Vagina (tissue), 2 donors: Measurements from ENCODE around the gene OARD1. TPM values are rescaled to one million over a fixed set of nuclear protein-coding genes. Genes with fewer than 3 reads are reported as not detected.

ENCODE experiments used
- DNase-seq, 2 donors: peaks; one replicate each; pipeline ENCODE4 v3.0.0-alpha.2; 2017; ENCODE audit errors: extremely low spot score in 2 of 2
- H3K27ac ChIP-seq: fragments of 200-600 bp; sonication (generic); one replicate; pipeline ENCODE4 v1.5.1; 2019
- H3K27me3 ChIP-seq: fragments of 200-600 bp; sonication (generic); one replicate; pipeline ENCODE4 v1.5.1; 2019
- H3K36me3 ChIP-seq, 2 donors: fragments of 200-600 bp; sonication (generic); one replicate each; pipeline ENCODE4 v1.5.1; 2017 to 2019
- H3K4me1 ChIP-seq: fragments of 200-600 bp; sonication (generic); one replicate; pipeline ENCODE4 v1.5.1; 2019
- H3K4me3 ChIP-seq, 2 donors: fragments of 200-600 bp; sonication (generic); 1 replicate in 1 of 2; 2 replicates in 1 of 2; pipeline ENCODE4 v1.5.1; 2016 to 2019
- H3K9me3 ChIP-seq: fragments of 200-600 bp; sonication (generic); one replicate; pipeline ENCODE4 v1.5.1; 2019
- CTCF ChIP-seq, 3 experiments: fragments of 450-650 bp in 2 of 3; fragments of 200-600 bp in 1 of 3; sonication (generic) in 1 of 3; IDR thresholded peaks; one replicate each; pipeline ENCODE4 v1.5.1; 2017 to 2019; ENCODE audit warnings: antibody characterized with exemption in 3 of 3, mild to moderate bottlenecking in 2 of 3, moderate library complexity in 2 of 3
- POLR2A ChIP-seq, 2 donors: fragments of 450-650 bp; IDR thresholded peaks; one replicate each; pipeline ENCODE4 v1.6.1; 2017; ENCODE audit warnings: antibody characterized with exemption in 2 of 2, mild to moderate bottlenecking in 2 of 2, moderate library complexity in 2 of 2
- POLR2AphosphoS5 ChIP-seq, 2 donors: sonication (generic); formaldehyde crosslinking; IDR thresholded peaks; one replicate each; pipeline ENCODE4 v1.9.0; 2017; ENCODE audit warnings: antibody characterized with exemption in 2 of 2, mild to moderate bottlenecking in 2 of 2, low read depth in 1 of 2; ENCODE audit not compliant: insufficient read depth in 1 of 2
- intact Hi-C: fragments of 100-400 bp; cut with DNase I; formaldehyde crosslinking; loops from one replicate; pipeline ENCODE4 v1.15.1; 2023
- total RNA-seq: library from RNA; depleted of rRNA; stranded (reverse); fragments of >200 nt; gene quantifications from one replicate; pipeline ENCODE4 v1.2.3, GENCODE V29; 2016

The OARD1 gene
- total RNA-seq, 1 donor from 2014 or later, result 14.7 TPM

DNA sequence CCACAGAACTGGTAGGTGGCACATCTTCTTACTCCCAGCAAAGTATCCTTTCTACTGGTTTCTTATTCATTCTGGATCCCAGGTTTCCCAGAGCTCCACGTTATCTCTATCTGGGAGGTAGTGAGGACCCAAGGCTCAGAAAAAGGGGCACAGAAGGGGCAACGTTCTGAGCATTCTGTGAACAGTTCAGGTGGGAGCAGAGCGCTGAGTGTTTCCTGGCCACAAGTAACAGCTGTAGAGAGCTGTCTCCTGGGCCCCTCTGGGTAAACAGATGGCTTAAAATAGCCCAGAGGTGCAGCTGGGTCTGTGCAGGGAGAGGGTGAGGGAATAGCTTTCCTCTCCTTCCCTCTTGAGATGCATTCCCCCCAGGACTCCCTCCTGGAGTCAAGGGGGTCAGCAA, 17.0 kb downstream of the OARD1 start:
- no peaks in the 10 kb centered on the region for H3K4me1 ChIP-seq

GRCh38 chr6:41054511-41054910, 17.6 kb downstream of the OARD1 start:
- Histone ChIP-seq H3K4me1 (no peaks in the 10 kb centered on the region), H3K4me3 (no peak overlapping the region), H3K27me3 (no peaks in the 10 kb centered on the region), H3K36me3 (no peaks in the 10 kb centered on the region), H3K27ac (no peak overlapping the region), H3K9me3 (no peaks in the 10 kb centered on the region)
- TF ChIP-seq POLR2A (IDR thresholded peaks at IDR 0.05) (no peak), POLR2AphosphoS5 (IDR thresholded peaks at IDR 0.05; ENCODE audit: insufficient read depth in 1 of 2, low read depth in 1 of 2) (no peak), CTCF (IDR thresholded peaks at IDR 0.05) (no peak)
- DNase-seq, result no peak
- intact Hi-C loops, result no loop called here

More for the DNA sequence above, 17.0 kb downstream of the OARD1 start:
- no peak overlapping the region for H3K4me3 ChIP-seq
- no peak for TF ChIP-seq POLR2AphosphoS5 (IDR thresholded peaks at IDR 0.05; ENCODE audit: insufficient read depth in 1 of 2, low read depth in 1 of 2)
- no peak for TF ChIP-seq POLR2A (IDR thresholded peaks at IDR 0.05)
- TF ChIP-seq CTCF (IDR thresholded peaks at IDR 0.05), result no peak
- no peaks in the 10 kb centered on the region for H3K9me3 ChIP-seq
- H3K36me3 ChIP-seq, result no peaks in the 10 kb centered on the region
- DNase-seq, result no peak
- intact Hi-C loops, result no loop called here
- no peak overlapping the region for H3K27ac ChIP-seq
- no peaks in the 10 kb centered on the region for H3K27me3 ChIP-seq

DNA sequence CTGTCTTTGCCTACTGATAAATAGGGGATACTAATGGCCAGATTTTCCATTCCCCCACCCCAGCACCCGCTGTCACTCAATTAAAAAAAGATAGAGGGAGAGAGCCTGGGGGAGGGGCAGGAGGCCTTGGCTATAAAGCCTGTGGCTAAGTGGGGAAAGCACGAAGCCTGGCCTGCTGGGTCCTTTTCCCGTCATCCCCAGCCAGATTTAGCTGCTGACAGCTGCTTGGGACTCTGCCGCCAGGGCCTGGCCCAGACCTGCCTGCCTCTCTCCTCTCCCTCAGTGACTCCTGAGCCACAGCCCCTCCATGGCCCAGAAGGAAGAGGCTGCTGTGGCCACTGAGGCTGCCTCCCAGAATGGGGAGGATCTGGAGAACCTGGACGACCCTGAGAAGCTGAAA, 19.1 kb downstream of the OARD1 start, which contains the start of gene APOBEC2:
TSS of gene APOBEC2 (plus strand) at position 162 of the 400 bp plus-strand sequence. CDS start at position 308, 146 bp downstream.
- no peak for TF ChIP-seq POLR2A (IDR thresholded peaks at IDR 0.05)
- no peak for TF ChIP-seq CTCF (IDR thresholded peaks at IDR 0.05)
- no peak for TF ChIP-seq POLR2AphosphoS5 (IDR thresholded peaks at IDR 0.05; ENCODE audit: insufficient read depth in 1 of 2, low read depth in 1 of 2)
- Histone ChIP-seq H3K4me3 (no peak within 1 kb of the TSS), H3K27ac (no peak within 1 kb of the TSS), H3K27me3 (no peaks in the 10 kb centered on the region), H3K9me3 (no peaks in the 10 kb centered on the region), H3K36me3 (no peaks in the 10 kb centered on the region), H3K4me1 (no peaks in the 10 kb centered on the region)
- no peak for DNase-seq
- intact Hi-C loops, result no loop called here

DNA sequence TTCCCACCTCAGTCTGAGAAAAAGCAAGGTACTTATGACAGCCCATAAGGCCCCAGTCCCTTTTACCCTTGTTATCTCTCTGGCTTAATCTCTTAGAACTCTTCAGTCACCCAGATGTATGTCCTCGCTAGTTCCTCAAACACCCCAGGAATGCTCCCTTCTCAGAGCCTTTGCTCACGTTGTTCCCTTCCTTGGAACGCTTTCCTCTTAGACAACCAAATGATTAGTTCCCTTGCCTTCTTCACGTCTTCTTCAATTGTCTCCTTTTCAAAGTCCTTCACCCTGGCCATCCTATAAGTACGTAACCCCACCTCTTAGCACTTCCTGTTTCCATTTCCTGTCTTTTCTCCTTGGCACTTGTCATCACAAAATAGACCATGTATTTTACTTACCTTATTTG, 20.3 kb downstream of the OARD1 start:
- no peak overlapping the region for H3K4me3 ChIP-seq
- DNase-seq, result no peak
- intact Hi-C loops, result no loop called here

More for the DNA sequence above, 20.3 kb downstream of the OARD1 start:
- Histone ChIP-seq H3K4me1 (no peaks in the 10 kb centered on the region), H3K36me3 (no peaks in the 10 kb centered on the region), H3K9me3 (no peaks in the 10 kb centered on the region), H3K27me3 (no peaks in the 10 kb centered on the region), H3K27ac (no peak overlapping the region)
- TF ChIP-seq POLR2A (IDR thresholded peaks at IDR 0.05) (no peak), POLR2AphosphoS5 (IDR thresholded peaks at IDR 0.05; ENCODE audit: insufficient read depth in 1 of 2, low read depth in 1 of 2) (no peak), CTCF (IDR thresholded peaks at IDR 0.05) (no peak)
